Measurements from ENCODE around the gene SETD2. TPM values are rescaled to one million over a fixed set of nuclear protein-coding genes. Genes with fewer than 3 reads are reported as not detected.

Gene SETD2
- total and polyA plus RNA-seq, 5 donors from 2014 or later = 10.4 to 93.7 (median 11.7) TPM

- ATAC-seq (ENCODE audit: low read depth in 2 of 2) (no peak), DNase-seq (no peak)
- H3K36me3 ChIP-seq (ENCODE audit: control insufficient read depth, insufficient read depth, low read length) = peaks cover 64% of the 10 kb centered on the region
- no peaks in the 10 kb centered on the region for H3K9me3 ChIP-seq (ENCODE audit: control insufficient read depth in 2 of 2, low read length in 2 of 2)
- Mint-ChIP-seq H3K27me3 (no peaks in the 10 kb centered on the region), H3K4me1 (peaks cover 28 to 36% (median 31%) of the 10 kb centered on the region in 4 donors), H3K4me3 (no peak overlapping the region), H3K27ac (no peak overlapping the region), H3K9me3 (no peaks in the 10 kb centered on the region), H3K36me3 (peaks cover 38% of the 10 kb centered on the region)
- no peaks in the 10 kb centered on the region for H3K27me3 ChIP-seq (ENCODE audit: control insufficient read depth, insufficient read depth, low read length)
- H3K4me1 ChIP-seq (ENCODE audit: control insufficient read depth, insufficient read depth, low read length, poor library complexity, severe bottlenecking) = peaks cover 12% of the 10 kb centered on the region
- no peak overlapping the region for H3K27ac ChIP-seq (ENCODE audit: insufficient read depth, low read length, poor library complexity, severe bottlenecking)
- H3K4me3 ChIP-seq (ENCODE audit: low read depth, low read length) = no peak overlapping the region
These were observed 50.1 kb downstream of the SETD2 start for GRCh38 chr3:47113669-47114365.

GRCh38 chr3:47112997-47113396 is 50.9 kb downstream of the SETD2 start:
- H3K27ac ChIP-seq (ENCODE audit: insufficient read depth, low read length, poor library complexity, severe bottlenecking) = no peak overlapping the region
- Mint-ChIP-seq H3K27ac (peak overlapping the region in 1 of 3 donors; percentile 46), H3K9me3 (no peaks in the 10 kb centered on the region), H3K4me3 (no peak overlapping the region), H3K27me3 (no peaks in the 10 kb centered on the region), H3K36me3 (peaks cover 42% of the 10 kb centered on the region), H3K4me1 (peaks cover 23 to 38% (median 32%) of the 10 kb centered on the region in 4 donors)
- H3K36me3 ChIP-seq (ENCODE audit: control insufficient read depth, insufficient read depth, low read length) = peaks cover 69% of the 10 kb centered on the region
- ATAC-seq (ENCODE audit: low read depth in 2 of 2) (no peak), DNase-seq (no peak)
- H3K27me3 ChIP-seq (ENCODE audit: control insufficient read depth, insufficient read depth, low read length) = no peaks in the 10 kb centered on the region
- H3K9me3 ChIP-seq (ENCODE audit: control insufficient read depth in 2 of 2, low read length in 2 of 2) = no peaks in the 10 kb centered on the region
- peaks cover 5% of the 10 kb centered on the region for H3K4me1 ChIP-seq (ENCODE audit: control insufficient read depth, insufficient read depth, low read length, poor library complexity, severe bottlenecking)
- no peak overlapping the region for H3K4me3 ChIP-seq (ENCODE audit: low read depth, low read length)

- H3K27me3 Mint-ChIP-seq = no peaks in the 10 kb centered on the region
- no peak for ATAC-seq (ENCODE audit: low read depth in 2 of 2)
- H3K4me3 Mint-ChIP-seq = no peak overlapping the region
- no peak for DNase-seq
- no peak overlapping the region for H3K27ac Mint-ChIP-seq
- no peaks in the 10 kb centered on the region for H3K9me3 ChIP-seq (ENCODE audit: control insufficient read depth in 2 of 2, low read length in 2 of 2)
- peaks cover 38% of the 10 kb centered on the region for H3K36me3 Mint-ChIP-seq
- H3K9me3 Mint-ChIP-seq = no peaks in the 10 kb centered on the region
- H3K36me3 ChIP-seq (ENCODE audit: control insufficient read depth, insufficient read depth, low read length) = peaks cover 65% of the 10 kb centered on the region
- H3K27me3 ChIP-seq (ENCODE audit: control insufficient read depth, insufficient read depth, low read length) = no peaks in the 10 kb centered on the region
- no peaks in the 10 kb centered on the region for H3K4me1 ChIP-seq (ENCODE audit: control insufficient read depth, insufficient read depth, low read length, poor library complexity, severe bottlenecking)
- no peak overlapping the region for H3K27ac ChIP-seq (ENCODE audit: insufficient read depth, low read length, poor library complexity, severe bottlenecking)
- peaks cover 9 to 31% (median 19%) of the 10 kb centered on the region in 4 donors for H3K4me1 Mint-ChIP-seq
- H3K4me3 ChIP-seq (ENCODE audit: low read depth, low read length) = no peak overlapping the region
These were observed 54.5 kb downstream of the SETD2 start for GRCh38 chr3:47109393-47109792.

GRCh38 chr3:47108546-47108945 is 55.4 kb downstream of the SETD2 start:
- H3K4me3 Mint-ChIP-seq = no peak overlapping the region
- no peaks in the 10 kb centered on the region for H3K9me3 Mint-ChIP-seq
- ATAC-seq (ENCODE audit: low read depth in 2 of 2) = no peak
- Histone ChIP-seq H3K4me3 (ENCODE audit: low read depth, low read length) (no peak overlapping the region), H3K27ac (ENCODE audit: insufficient read depth, low read length, poor library complexity, severe bottlenecking) (no peak overlapping the region), H3K27me3 (ENCODE audit: control insufficient read depth, insufficient read depth, low read length) (no peaks in the 10 kb centered on the region), H3K36me3 (ENCODE audit: control insufficient read depth, insufficient read depth, low read length) (peaks cover 58% of the 10 kb centered on the region), H3K4me1 (ENCODE audit: control insufficient read depth, insufficient read depth, low read length, poor library complexity, severe bottlenecking) (no peaks in the 10 kb centered on the region), H3K9me3 (ENCODE audit: control insufficient read depth in 2 of 2, low read length in 2 of 2) (no peaks in the 10 kb centered on the region)
- no peaks in the 10 kb centered on the region for H3K27me3 Mint-ChIP-seq
- peak overlapping the region in 1 of 3 donors; percentile 18 for H3K27ac Mint-ChIP-seq
- no peak for DNase-seq
- peaks cover 34% of the 10 kb centered on the region for H3K36me3 Mint-ChIP-seq
- peaks cover 9 to 29% (median 17%) of the 10 kb centered on the region in 4 donors for H3K4me1 Mint-ChIP-seq

GRCh38 chr3:47104259-47104658 is 59.7 kb downstream of the SETD2 start:
- no peak for ATAC-seq (ENCODE audit: low read depth in 2 of 2)
- no peak overlapping the region for H3K4me3 Mint-ChIP-seq
- Histone ChIP-seq H3K36me3 (ENCODE audit: control insufficient read depth, insufficient read depth, low read length) (peaks cover 53% of the 10 kb centered on the region), H3K4me3 (ENCODE audit: low read depth, low read length) (no peak overlapping the region), H3K4me1 (ENCODE audit: control insufficient read depth, insufficient read depth, low read length, poor library complexity, severe bottlenecking) (no peaks in the 10 kb centered on the region), H3K9me3 (ENCODE audit: control insufficient read depth in 2 of 2, low read length in 2 of 2) (no peaks in the 10 kb centered on the region), H3K27ac (ENCODE audit: insufficient read depth, low read length, poor library complexity, severe bottlenecking) (no peak overlapping the region), H3K27me3 (ENCODE audit: control insufficient read depth, insufficient read depth, low read length) (no peaks in the 10 kb centered on the region)
- no peaks in the 10 kb centered on the region for H3K9me3 Mint-ChIP-seq
- peaks cover 0 to 18% (median 10%) of the 10 kb centered on the region in 4 donors for H3K4me1 Mint-ChIP-seq
- DNase-seq = no peak
- no peak overlapping the region for H3K27ac Mint-ChIP-seq
- H3K27me3 Mint-ChIP-seq = no peaks in the 10 kb centered on the region
- peaks cover 22% of the 10 kb centered on the region for H3K36me3 Mint-ChIP-seq

GRCh38 chr3:47103619-47104018 is 60.3 kb downstream of the SETD2 start:
- Mint-ChIP-seq H3K4me3 (no peak overlapping the region), H3K27me3 (no peaks in the 10 kb centered on the region), H3K27ac (peak overlapping the region in 2 of 3 donors; percentile 13 to 28), H3K36me3 (peaks cover 17% of the 10 kb centered on the region), H3K9me3 (no peaks in the 10 kb centered on the region), H3K4me1 (peaks cover 0 to 17% (median 8%) of the 10 kb centered on the region in 4 donors)
- Histone ChIP-seq H3K4me1 (ENCODE audit: control insufficient read depth, insufficient read depth, low read length, poor library complexity, severe bottlenecking) (no peaks in the 10 kb centered on the region), H3K4me3 (ENCODE audit: low read depth, low read length) (no peak overlapping the region), H3K27ac (ENCODE audit: insufficient read depth, low read length, poor library complexity, severe bottlenecking) (no peak overlapping the region), H3K36me3 (ENCODE audit: control insufficient read depth, insufficient read depth, low read length) (peaks cover 50% of the 10 kb centered on the region), H3K27me3 (ENCODE audit: control insufficient read depth, insufficient read depth, low read length) (no peaks in the 10 kb centered on the region), H3K9me3 (ENCODE audit: control insufficient read depth in 2 of 2, low read length in 2 of 2) (no peaks in the 10 kb centered on the region)
- ATAC-seq (ENCODE audit: low read depth in 2 of 2) (no peak), DNase-seq (no peak)

GRCh38 chr3:47102081-47102600 is 61.8 kb downstream of the SETD2 start:
- Mint-ChIP-seq H3K9me3 (no peaks in the 10 kb centered on the region), H3K4me1 (peaks cover 0 to 16% (median 6%) of the 10 kb centered on the region in 4 donors), H3K27ac (no peak overlapping the region), H3K27me3 (no peaks in the 10 kb centered on the region), H3K4me3 (no peak overlapping the region), H3K36me3 (peaks cover 26% of the 10 kb centered on the region)
- H3K36me3 ChIP-seq (ENCODE audit: control insufficient read depth, insufficient read depth, low read length) = peaks cover 55% of the 10 kb centered on the region
- no peak overlapping the region for H3K27ac ChIP-seq (ENCODE audit: insufficient read depth, low read length, poor library complexity, severe bottlenecking)
- ATAC-seq (ENCODE audit: low read depth in 2 of 2) (no peak), DNase-seq (no peak)
- no peaks in the 10 kb centered on the region for H3K9me3 ChIP-seq (ENCODE audit: control insufficient read depth in 2 of 2, low read length in 2 of 2)
- no peaks in the 10 kb centered on the region for H3K4me1 ChIP-seq (ENCODE audit: control insufficient read depth, insufficient read depth, low read length, poor library complexity, severe bottlenecking)
- H3K27me3 ChIP-seq (ENCODE audit: control insufficient read depth, insufficient read depth, low read length) = no peaks in the 10 kb centered on the region
- no peak overlapping the region for H3K4me3 ChIP-seq (ENCODE audit: low read depth, low read length)

- no peak overlapping the region for H3K27ac Mint-ChIP-seq
- no peaks in the 10 kb centered on the region for H3K9me3 Mint-ChIP-seq
- Histone ChIP-seq H3K27me3 (ENCODE audit: control insufficient read depth, insufficient read depth, low read length) (no peaks in the 10 kb centered on the region), H3K36me3 (ENCODE audit: control insufficient read depth, insufficient read depth, low read length) (peaks cover 67% of the 10 kb centered on the region), H3K4me3 (ENCODE audit: low read depth, low read length) (no peak overlapping the region), H3K27ac (ENCODE audit: insufficient read depth, low read length, poor library complexity, severe bottlenecking) (no peak overlapping the region), H3K4me1 (ENCODE audit: control insufficient read depth, insufficient read depth, low read length, poor library complexity, severe bottlenecking) (no peaks in the 10 kb centered on the region), H3K9me3 (ENCODE audit: control insufficient read depth in 2 of 2, low read length in 2 of 2) (no peaks in the 10 kb centered on the region)
- peaks cover 38% of the 10 kb centered on the region for H3K36me3 Mint-ChIP-seq
- H3K4me3 Mint-ChIP-seq = no peak overlapping the region
- no peaks in the 10 kb centered on the region for H3K27me3 Mint-ChIP-seq
- H3K4me1 Mint-ChIP-seq = peaks cover 0 to 17% (median 12%) of the 10 kb centered on the region in 4 donors
- DNase-seq (no peak), ATAC-seq (ENCODE audit: low read depth in 2 of 2) (no peak)
These were observed 65.0 kb downstream of the SETD2 start for GRCh38 chr3:47098910-47099309.
